ENCODE data around the gene CCAR1. TPM values are rescaled to one million over a fixed set of nuclear protein-coding genes. Genes with fewer than 3 reads are reported as not detected.

CCAR1 gene
- total and polyA plus RNA-seq, 2 of the 13 experiments (the other 11 are each of a cell fraction or from before 2014, with no cell fraction given) = 74.5 to 81.6 TPM

GRCh38 chr10:68720793-68721672 lies at the start of gene CCAR1 (continued):
- no peak for TF ChIP-seq ZC3H4 (CRISPR knock-in tag; IDR thresholded peaks at IDR 0.05; ENCODE audit: borderline replicate concordance)
- TF ChIP-seq U2AF2 (IDR thresholded peaks at IDR 0.05; ENCODE audit: low read depth, low read length) = no peak
- TF ChIP-seq ZNF639 (CRISPR knock-in tag; conservative IDR thresholded peaks at IDR 0.05) = no peak
- peak; percentile 73 for TF ChIP-seq ZNF777 (CRISPR knock-in tag; IDR thresholded peaks at IDR 0.05)
- TF ChIP-seq CEBPG (CRISPR knock-in tag; IDR thresholded peaks at IDR 0.05) = no peak
- peak; percentile 60; the same call in 1 of the 2 replicates for TF ChIP-seq TBX2 (CRISPR knock-in tag; IDR thresholded peaks at IDR 0.05; ENCODE audit: borderline replicate concordance)
- TF ChIP-seq RAD51 (IDR thresholded peaks at IDR 0.05; ENCODE audit: borderline replicate concordance) = peak; percentile 96
- TF ChIP-seq ZNF329 (CRISPR knock-in tag; IDR thresholded peaks at IDR 0.05; ENCODE audit: low read depth) = 0 out of 2 replicates have a peak, but pooled peaks have one; percentile 29
- no peak for TF ChIP-seq DMTF1 (CRISPR knock-in tag; IDR thresholded peaks at IDR 0.05)
- peak; percentile 50; the same call in 1 of the 2 replicates for TF ChIP-seq ZSCAN12 (CRISPR knock-in tag; IDR thresholded peaks at IDR 0.05)
- TF ChIP-seq SSRP1 (CRISPR knock-in tag; IDR thresholded peaks at IDR 0.05) = no peak
- no peak for TF ChIP-seq RARG (CRISPR knock-in tag; IDR thresholded peaks at IDR 0.05; ENCODE audit: low read depth)
- peak; percentile 49; the same call in 1 of the 2 replicates for TF ChIP-seq RXRB (CRISPR knock-in tag; IDR thresholded peaks at IDR 0.05; ENCODE audit: borderline replicate concordance)
- no peak; the same call in 1 of the 2 replicates for TF ChIP-seq TMF1 (CRISPR knock-in tag; IDR thresholded peaks at IDR 0.05; ENCODE audit: low read depth)
- TF ChIP-seq ZNF367 (CRISPR knock-in tag; IDR thresholded peaks at IDR 0.05; ENCODE audit: borderline replicate concordance) = no peak
- TF ChIP-seq ZNF232 (CRISPR knock-in tag; IDR thresholded peaks at IDR 0.05; ENCODE audit: borderline replicate concordance) = peak; percentile 49; the same call in 1 of the 2 replicates
- no peak for TF ChIP-seq ZNF496 (CRISPR knock-in tag; IDR thresholded peaks at IDR 0.05; ENCODE audit: insufficient replicate concordance)
- no peak for TF ChIP-seq PREB (CRISPR knock-in tag; IDR thresholded peaks at IDR 0.05)
- peak; percentile 34; the same call in 1 of the 2 replicates for TF ChIP-seq ZZZ3 (CRISPR knock-in tag; IDR thresholded peaks at IDR 0.05; ENCODE audit: borderline replicate concordance)
- TF ChIP-seq CREM (IDR thresholded peaks at IDR 0.05) = peak; percentile 71
- no peak for TF ChIP-seq CREM (CRISPR knock-in tag; IDR thresholded peaks at IDR 0.05)
- TF ChIP-seq ZNF235 (CRISPR knock-in tag; IDR thresholded peaks at IDR 0.05; ENCODE audit: borderline replicate concordance) = no peak
- TF ChIP-seq ZNF652 (CRISPR knock-in tag; IDR thresholded peaks at IDR 0.05; ENCODE audit: borderline replicate concordance, low read depth) = no peak
- no peak for TF ChIP-seq ZNF615 (CRISPR knock-in tag; IDR thresholded peaks at IDR 0.05; ENCODE audit: borderline replicate concordance)

Measured in HepG2 (cell line).